ENCODE measurements around the gene GPR162. TPM values are rescaled to one million over a fixed set of nuclear protein-coding genes. Genes with fewer than 3 reads are reported as not detected.

The GPR162 gene
- total RNA-seq, 1 donor from 2014 or later = 7.0 TPM

DNA sequence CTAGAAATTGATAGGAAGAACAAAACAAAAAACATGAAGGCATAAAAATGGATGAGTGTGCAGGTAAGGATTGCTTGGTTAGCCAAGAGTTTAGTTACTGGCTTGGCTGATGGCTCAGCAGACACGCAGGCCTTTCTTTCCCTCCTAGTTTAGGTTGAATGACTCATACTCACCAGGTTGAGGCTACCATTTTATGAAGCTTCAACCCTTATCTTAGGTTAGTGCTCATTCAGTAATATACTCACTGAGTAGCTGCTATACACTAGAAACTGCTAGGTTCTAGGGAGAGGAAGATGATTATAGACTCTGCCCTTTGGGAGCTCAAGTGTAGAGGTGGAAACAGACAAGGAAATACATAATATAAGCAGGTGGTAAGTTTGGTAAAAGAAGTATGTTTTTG lies 12.6 kb downstream of the GPR162 start:
- DNase-seq (ENCODE audit: low spot score) = no peak

DNA sequence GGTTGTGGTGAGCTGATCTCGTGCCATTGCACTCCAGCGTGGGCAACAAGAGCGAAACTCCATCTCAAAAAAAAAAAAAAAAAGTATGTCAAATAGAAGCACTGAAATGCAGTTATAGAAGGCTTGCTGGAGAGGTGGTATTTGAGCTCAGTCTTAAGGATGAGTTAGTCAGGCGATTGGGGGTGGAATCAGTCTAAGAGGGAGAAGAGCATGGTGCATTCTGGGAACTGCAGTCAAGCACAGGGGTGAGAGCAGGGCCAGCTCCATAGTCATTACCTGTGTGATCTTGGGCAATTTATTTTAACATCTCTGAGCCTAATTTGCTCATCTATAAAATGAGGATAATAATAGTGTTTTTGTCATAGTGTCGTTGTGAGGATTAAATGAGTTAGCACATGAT lies 13.3 kb downstream of the GPR162 start:
- DNase-seq (ENCODE audit: low spot score) = no peak

DNA sequence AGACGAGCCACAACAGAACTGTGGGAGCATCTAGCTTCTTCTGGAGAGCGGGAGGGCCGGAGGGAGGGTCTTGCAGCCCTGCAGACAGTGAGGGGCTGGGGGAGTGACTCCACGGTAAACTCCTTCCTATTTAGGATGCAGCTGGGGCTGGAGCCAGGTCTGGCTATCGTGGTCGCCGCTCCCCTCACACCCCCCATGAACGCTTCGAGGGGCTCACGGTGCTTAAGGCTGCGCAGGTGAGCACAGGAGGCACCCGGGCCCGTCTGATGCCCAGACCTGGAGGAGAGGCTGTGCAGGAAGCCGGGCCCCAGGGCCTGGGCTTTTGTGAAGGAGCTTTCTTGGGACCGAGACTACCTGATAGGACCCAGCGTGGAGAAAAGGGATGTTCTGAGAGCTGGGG lies 15.2 kb downstream of the GPR162 start:
- no peak for DNase-seq (ENCODE audit: low spot score)

DNA sequence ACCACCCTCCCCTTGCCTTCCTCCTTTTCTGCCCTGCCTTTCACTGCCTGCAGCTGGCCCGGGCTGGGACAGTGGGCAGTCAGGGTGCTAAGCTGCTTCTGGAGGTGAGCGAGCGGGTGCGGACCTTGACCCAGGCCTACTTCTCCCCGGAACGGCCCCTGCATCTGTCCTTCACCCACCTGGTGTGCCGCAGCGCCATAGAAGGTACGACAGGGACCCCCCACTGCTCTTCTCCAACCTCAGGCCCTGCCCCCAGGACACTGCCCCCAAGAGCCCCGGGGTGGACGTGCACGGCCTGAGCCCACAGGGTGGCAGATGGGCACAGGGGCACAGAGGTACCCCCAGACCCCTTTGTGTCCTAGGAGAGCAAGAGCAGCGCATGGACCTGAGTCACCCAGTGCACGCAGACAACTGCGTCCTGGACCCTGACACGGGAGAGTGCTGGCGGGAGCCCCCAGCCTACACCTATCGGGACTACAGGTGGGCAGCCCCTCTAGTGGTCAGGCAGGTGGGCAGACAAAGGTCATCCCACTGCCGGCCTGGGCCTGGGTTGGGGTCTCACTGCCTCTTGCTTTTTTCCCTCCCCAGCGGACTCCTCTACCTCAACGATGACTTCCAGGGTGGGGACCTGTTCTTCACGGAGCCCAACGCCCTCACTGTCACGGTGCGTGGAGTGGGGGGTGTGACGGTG lies 15.9 kb downstream of the GPR162 start:
- no peak for DNase-seq (ENCODE audit: low spot score)

DNA sequence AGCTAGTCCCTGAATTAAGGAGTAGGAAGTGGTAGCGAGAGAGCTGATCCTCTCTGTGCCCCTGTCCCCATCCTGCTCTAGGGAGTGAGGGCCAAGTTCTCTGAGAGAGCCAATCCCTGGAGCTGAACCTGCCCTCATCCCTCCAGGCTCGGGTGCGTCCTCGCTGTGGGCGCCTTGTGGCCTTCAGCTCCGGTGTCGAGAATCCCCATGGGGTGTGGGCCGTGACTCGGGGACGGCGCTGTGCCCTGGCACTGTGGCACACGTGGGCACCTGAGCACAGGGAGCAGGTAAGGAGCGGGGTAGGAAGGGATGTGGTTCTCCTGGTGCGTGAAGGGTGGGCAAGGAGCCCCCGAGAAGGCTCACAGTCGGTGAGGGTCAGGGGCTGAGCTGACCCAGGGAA lies 17.2 kb downstream of the GPR162 start:
- DNase-seq (ENCODE audit: low spot score) = no peak

DNA sequence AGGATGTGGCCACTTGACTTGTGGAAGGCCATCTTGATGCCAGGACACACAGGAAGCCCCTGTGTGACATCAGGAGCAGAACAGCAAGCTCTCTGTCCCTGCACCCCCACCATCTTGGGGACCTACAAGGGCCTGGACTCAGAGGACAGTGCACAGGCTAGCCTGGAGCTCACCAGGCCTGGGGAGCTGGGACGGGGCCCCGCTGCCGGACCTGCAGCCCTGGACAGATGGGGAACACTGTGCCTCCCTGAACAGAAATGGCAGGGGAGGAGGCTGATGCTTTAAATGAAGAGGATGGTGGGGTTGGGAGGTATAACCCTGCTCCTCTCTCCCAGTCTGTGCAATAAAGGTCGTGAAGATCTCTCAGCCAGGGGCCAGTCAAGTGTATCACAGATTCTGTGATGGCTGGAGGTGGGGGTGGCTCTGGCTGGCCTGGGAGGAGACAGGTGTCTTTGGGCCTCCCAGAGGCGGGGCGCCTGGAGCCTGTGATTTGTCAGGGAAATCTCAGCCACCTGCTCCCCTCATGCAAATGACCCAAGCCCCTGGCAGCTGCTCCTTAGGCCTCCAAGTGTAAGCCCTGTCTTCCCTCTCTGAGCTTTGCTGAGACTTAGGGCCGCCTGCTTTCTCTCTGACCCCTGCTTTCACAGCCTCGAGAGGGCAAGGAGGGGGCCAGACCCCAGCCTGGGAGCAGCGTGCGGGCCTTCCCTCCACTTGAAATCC lies 18.0 kb downstream of the GPR162 start:
- DNase-seq (ENCODE audit: low spot score) = no peak

DNA sequence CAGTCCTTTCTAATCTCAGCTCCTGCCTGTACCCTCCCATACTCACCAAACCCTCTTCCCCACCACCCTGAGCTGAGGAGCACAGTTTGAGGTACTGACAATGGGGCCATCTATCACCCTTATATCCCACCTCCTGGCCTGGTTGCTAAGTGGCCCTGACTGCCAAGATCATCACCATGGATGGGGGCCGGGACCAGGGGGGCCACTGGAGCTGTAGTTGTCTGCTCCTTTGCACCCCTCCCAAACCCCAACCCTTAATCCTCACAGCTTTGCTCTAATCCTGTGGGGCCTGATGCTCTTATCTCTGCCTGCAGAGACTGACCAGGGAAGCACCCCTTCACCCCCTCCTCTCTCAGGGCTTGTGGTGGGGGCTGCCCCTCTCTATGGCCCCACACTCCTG lies 18.7 kb downstream of the GPR162 start:
- no peak for DNase-seq (ENCODE audit: low spot score)

DNA sequence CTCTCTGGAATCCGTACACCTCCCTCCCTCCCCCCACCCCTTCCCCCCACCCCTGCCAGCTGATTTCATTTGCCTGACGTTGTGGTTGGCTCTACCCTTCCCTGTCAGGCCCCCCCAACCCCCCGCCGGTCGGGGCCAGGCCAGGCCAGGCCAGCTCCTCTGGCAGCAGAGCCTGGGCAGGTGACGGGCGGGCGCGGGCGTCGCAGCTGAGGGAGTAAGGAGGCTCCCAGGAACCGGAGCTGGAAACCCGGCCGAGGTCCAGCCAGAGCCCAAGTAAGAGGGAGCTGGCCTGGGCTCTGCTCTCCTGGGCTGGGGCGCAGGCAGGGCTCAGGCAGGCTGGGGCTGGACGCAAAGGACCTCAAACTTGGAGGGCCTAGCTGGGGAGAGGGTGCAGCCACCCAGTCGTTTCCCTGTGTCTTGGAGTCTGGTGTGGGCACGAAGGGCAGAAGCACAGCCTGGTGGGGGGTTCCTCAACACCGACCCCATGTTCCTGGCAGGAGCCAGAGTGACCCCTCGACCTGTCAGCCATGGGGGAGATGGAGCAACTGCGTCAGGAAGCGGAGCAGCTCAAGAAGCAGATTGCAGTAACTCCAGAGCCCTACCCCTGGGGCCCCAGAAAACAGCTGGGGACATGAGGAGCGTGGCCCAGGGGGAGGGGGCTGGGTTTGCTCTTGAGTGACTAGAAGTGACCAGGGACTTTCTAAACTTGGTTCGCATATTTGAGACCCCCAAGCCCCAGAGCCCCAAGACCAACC lies 19.3 kb downstream of the GPR162 start, which contains the start of gene GNB3:
GNB3 (plus strand) TSS at position 165 of the 755 bp plus-strand sequence; CDS start at position 528, 363 bp downstream.
- DNase-seq (ENCODE audit: low spot score) = no peak

DNA sequence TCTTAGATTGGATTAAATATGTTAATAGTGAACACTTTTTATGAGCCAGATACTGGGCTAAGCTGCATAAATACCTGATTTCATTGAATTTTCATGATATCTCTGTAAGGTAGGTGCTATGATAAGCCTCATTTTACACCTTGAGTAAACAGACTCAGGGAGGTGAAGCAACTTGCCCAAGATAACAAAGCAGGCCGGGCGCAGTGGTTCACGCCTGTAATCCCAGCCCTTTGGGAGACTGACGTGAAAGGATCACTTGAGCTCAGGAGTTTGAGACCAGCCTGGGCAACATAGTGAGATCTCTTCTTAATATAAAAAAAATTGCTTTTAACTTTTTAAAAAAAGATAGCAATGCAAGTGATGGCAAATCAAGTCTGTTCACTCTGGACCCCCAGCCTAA lies 20.5 kb downstream of the GPR162 start:
- DNase-seq (ENCODE audit: low spot score) = no peak

DNA sequence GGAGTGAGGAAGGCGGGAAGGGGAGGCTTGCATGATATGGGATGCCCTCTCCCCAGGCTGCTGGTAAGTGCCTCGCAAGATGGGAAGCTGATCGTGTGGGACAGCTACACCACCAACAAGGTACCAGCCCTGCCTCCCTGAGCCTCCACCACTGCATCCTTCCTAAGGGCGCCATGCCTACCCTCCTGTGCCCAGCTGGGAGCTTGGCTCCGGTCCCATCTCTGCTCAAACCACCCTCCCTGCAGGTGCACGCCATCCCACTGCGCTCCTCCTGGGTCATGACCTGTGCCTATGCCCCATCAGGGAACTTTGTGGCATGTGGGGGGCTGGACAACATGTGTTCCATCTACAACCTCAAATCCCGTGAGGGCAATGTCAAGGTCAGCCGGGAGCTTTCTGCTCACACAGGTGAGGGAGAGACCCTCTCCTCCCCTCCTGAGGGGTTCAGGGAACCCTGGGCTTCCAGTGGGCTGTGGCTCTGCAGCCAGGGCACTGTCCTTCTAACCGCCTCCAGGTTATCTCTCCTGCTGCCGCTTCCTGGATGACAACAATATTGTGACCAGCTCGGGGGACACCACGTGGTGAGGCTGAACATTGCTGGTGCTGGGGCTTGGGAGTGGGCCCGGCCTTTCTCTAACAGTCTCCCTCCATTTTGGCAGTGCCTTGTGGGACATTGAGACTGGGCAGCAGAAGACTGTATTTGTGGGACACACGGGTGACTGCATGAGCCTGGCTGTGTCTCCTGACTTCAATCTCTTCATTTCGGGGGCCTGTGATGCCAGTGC lies 21.7 kb downstream of the GPR162 start:
- DNase-seq (ENCODE audit: low spot score) = no peak

DNA sequence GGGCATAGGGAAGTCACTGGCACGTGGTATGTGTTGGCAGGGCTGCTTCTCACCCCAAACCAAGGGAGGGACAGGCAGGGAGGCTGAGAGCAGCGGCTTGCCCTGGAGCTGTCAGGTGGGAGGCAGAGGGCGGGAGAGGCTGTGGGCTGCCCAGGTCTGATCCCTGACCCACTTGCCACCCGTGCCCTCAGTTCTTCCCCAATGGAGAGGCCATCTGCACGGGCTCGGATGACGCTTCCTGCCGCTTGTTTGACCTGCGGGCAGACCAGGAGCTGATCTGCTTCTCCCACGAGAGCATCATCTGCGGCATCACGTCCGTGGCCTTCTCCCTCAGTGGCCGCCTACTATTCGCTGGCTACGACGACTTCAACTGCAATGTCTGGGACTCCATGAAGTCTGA lies 23.8 kb downstream of the GPR162 start:
- no peak for DNase-seq (ENCODE audit: low spot score)

DNA sequence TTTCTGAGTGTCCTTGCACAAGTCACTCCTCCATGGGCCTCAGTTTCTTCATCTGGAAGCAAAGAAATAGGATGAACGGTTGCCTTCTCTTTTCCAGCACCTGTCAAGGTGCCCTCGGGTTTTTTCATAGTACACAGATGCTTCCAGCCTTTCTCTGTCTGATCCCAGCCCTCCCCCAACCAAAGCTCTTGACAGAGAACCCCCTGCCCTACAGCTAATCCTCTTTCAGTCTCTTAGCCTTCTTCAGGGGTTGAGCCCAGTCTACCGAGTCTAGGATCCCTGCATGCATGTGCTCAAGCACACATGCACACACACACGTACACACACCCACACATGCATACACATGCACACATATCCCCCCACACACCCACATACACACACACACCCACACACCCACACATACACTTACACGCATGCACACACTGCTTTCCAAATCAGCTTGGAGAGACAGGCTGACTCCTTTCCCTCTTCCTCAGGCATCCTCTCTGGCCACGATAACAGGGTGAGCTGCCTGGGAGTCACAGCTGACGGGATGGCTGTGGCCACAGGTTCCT lies 24.8 kb downstream of the GPR162 start:
- no peak for DNase-seq (ENCODE audit: low spot score)

DNA sequence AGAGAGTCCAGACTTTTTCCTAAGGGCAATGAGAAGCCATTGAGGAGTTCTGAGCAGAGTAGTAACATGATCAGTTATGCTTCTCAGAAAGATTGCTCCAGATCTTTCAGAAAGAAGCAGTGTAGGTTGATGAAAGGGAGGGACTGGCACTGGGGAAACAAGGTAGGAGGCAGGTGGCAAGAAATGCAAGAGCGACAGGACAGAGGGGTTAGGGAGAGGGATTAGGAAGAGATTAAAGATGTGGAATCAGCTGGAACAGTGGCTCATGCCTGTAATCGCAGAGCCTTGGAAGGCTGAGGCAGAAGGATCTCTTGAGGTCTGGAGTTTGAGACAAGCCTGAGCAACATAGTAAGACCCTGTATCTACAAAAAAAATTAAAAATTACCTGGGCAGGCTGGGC lies 26.1 kb downstream of the GPR162 start:
- DNase-seq (ENCODE audit: low spot score) = no peak

DNA sequence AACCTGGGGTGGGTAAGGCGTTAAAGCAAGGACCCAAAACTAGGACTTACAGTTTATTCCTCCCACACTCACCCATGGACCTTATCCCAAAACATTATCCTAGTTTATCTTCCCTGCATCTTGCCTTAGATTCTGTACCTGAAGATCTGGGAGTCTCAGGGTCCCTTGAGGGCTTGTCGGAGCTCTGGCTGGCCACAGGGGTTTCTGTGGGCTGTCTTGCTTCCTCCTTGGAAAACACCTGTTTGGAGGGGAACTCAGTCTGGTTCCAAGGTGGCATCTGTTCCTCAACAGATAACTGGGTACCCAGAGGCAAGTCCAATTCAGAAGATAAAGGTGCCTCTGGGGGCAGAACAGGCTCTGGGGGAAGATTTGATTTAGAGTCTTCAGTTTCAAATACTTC lies 27.8 kb downstream of the GPR162 start:
- no peak for DNase-seq (ENCODE audit: low spot score)

DNA sequence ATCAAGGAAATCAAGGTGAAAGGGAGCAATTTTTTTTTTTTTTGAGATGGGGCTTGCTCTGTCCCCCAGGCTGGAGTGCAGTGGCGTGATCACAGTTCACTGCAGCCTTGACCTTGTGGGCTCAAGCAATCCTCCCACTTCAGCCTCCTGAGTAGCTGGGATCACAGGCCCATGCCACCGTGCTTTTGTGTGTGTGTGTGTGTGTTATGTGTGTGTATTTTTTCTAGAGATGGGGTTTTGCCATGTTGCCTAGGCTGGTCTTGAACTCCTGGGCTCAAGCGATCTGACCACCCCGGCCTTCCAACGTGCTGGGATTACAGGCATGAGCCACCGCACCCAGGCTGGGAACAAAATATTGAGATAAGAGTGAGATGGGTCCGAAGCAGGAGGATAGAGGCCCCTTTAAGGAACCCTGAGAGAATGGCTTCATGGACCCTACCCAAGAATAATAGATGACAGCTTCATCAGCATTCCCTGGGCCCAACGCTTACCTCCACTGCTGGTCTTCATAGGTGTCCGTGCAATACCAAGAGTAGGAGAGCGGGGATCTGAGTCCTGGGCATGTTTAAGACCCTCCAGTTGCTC lies 28.4 kb downstream of the GPR162 start:
- no peak for DNase-seq (ENCODE audit: low spot score)

DNA sequence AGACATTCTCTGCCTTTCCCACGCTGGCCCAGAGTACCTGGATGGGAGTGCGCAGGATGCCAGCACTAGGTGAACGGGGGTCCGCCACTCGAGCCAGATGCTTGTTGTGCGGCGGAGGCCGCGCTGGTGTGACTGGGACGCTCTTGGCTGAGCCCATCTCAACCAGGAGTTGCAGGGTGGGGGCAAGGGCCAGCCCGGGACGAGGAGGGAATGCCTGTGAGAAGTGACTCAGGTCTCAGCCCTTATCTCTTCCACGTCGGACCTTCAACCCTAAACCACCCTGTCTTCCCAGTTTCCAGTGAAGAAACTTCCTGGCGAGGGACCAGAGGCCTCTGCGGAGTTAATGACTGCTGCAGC lies 29.2 kb downstream of the GPR162 start:
- no peak for DNase-seq (ENCODE audit: low spot score)

DNA sequence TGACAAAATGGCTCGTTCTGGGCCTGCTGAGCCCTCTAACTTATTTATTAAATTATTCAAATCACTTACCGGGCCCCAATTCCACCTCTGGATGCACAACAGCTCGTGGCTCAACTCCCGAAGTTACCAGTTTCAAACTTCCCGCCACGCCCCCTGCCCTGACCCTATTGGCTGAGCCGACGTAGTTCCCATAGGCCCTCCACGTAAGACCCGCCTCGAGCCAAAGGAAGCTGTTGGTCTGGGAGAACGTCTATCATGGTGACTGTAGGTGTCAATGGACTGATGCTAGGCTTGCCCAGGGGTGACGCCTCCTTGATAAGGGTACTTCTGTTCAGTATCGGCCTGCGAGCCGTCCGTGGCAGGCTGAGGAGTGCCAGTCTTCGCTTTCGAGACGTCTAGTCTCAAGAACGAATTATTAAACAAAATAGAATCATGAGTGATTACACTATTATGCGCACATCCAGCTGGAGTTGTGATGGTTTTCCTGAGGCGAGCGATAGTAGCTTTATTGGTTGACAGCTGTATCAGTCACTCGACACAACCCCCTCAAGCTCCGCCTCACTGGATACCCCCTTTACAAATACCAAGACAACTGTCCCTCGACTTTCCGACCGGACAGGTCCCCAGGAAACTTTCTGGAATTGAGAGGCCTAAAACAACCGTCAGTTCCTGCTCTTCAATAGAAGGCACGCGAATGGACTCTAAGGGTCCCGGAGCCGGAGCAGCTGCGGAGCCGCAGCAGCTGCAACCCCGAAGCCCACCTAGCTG lies 29.7 kb downstream of the GPR162 start, which contains the start of gene CDCA3:
CDCA3 (minus strand) TSS at position 134 of the 768 bp plus-strand sequence. CDS start 334 bp downstream, outside the sequence.
- peak; percentile 95 for DNase-seq (ENCODE audit: low spot score)

DNA sequence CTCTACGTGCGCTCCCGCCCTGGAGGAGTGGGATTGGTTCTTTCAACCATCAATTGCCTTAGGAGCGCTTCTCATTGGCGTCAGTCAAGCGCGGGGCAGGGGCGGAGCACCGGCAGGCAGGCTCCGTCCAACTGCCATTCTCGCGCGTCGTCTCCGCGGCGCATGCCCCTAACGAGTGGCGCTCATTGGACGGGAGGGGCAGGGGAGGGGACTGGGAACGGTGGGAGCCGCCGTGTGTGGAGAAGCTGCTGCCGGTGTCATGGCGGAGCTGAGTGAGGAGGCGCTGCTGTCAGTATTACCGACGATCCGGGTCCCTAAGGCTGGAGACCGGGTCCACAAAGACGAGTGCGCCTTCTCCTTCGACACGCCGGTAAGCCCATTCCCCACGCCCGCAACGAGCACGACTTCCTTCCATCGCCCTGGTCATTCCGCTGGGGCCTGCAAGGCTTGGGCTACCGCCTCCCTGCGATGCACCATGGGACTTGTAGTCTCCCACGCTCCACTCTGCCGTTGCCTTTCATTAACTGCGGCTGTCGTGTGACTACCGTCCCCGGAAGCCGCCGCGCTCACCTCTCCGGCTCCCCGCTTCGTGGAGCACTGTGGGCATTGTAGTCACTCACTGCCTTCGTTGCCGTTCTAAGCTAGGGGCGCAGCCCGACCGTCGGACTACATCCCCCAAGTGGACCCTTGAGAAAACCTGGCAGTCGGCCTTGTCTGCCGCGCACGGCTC lies 30.5 kb downstream of the GPR162 start, which contains the start of gene USP5:
USP5 (plus strand) TSS at position 230 of the 730 bp plus-strand sequence; CDS start at position 260, 30 bp downstream.
- DNase-seq (ENCODE audit: low spot score) = peak; percentile 99
